Measurements from ENCODE around the gene CYP27C1. TPM values are rescaled to one million over a fixed set of nuclear protein-coding genes. Genes with fewer than 3 reads are reported as not detected.

CYP27C1 gene
- total and polyA plus RNA-seq, 2 of the 13 experiments (the other 11 are each of a cell fraction or from before 2014, with no cell fraction given): not detected

- H3K4me3 ChIP-seq (replicated peaks in 1 of 3; ENCODE audit: insufficient read depth in 1 of 3, low read depth in 2 of 3, low read length in 3 of 3): no peak overlapping the region
- DNase-seq (ENCODE audit: low spot score): no peak
- CTCF ChIA-PET (ENCODE audit: low intra/inter-chr PET ratio, low total read pairs): no interaction called here
- H3K27ac ChIP-seq (ENCODE audit: extremely low read length, insufficient read depth, low read length): no peak overlapping the region
- no peaks in the 10 kb centered on the region for H3K79me2 ChIP-seq (ENCODE audit: insufficient read depth, low read length)
- H3K4me2 ChIP-seq (ENCODE audit: low read depth, low read length): no peak overlapping the region
- no TSS peak for BruUV-seq (replicated peaks)
- no peak for FAIRE-seq
- intact Hi-C loops (cut with micrococcal nuclease; ENCODE audit: unreplicated experiment): no loop called here
- POLR2A ChIA-PET: no interaction called here
- H3K9me3 ChIP-seq (ENCODE audit: low read length): no peaks in the 10 kb centered on the region
- H3K36me3 ChIP-seq (replicated peaks in 1 of 2; ENCODE audit: control insufficient read depth in 1 of 2, insufficient read depth in 2 of 2, low read length in 2 of 2): no peaks in the 10 kb centered on the region
- H2AFZ ChIP-seq (ENCODE audit: low read length): no peak overlapping the region
- H3K27me3 ChIP-seq (ENCODE audit: control insufficient read depth in 1 of 2, insufficient read depth in 2 of 2, low read length in 2 of 2): peaks cover 2 to 20% of the 10 kb centered on the region in 2 experiments; a peak in 3 of 5 replicates
- 0 out of 2 replicates have a peak, but pooled peaks have one; percentile 16 for TF ChIP-seq ZNF263 (CRISPR knock-in tag; IDR thresholded peaks at IDR 0.05)
- TF ChIP-seq SIN3A (IDR thresholded peaks at IDR 0.05; ENCODE audit: borderline replicate concordance, low read depth, low read length): no peak
- no peak for TF ChIP-seq ZNF558 (CRISPR knock-in tag; IDR thresholded peaks at IDR 0.05; ENCODE audit: borderline replicate concordance)
- TF ChIP-seq CTCF (CRISPR knock-in tag; IDR thresholded peaks at IDR 0.05): peak; percentile 25; the same call in 1 of the 2 replicates
- TF ChIP-seq ETV6 (CRISPR knock-in tag; conservative IDR thresholded peaks at IDR 0.05): no peak
- H4K20me1 ChIP-seq (ENCODE audit: insufficient read depth, low read length): no peaks in the 10 kb centered on the region
- no peak overlapping the region for H3K9ac ChIP-seq (ENCODE audit: insufficient read depth, low read depth, low read length)
- in situ Hi-C loops (cut with HindIII; ENCODE audit: extremely low pct_ligation_motif_present, low pct_unique_long_range_greater_than_20kb): no loop called here
- ATAC-seq: no peak
- H3K4me1 ChIP-seq (ENCODE audit: insufficient read depth, low read length): peaks cover 11% of the 10 kb centered on the region
- WGBS (ENCODE audit: low lambda C conversion rate): 41% methylated on average over 5 of the region's 5 CpGs
Observed at GRCh38 chr2:127201452-127201851, 18.6 kb downstream of the CYP27C1 start.

- FAIRE-seq (no peak), DNase-seq (ENCODE audit: low spot score) (no peak), ATAC-seq (no peak)
- no peak overlapping the region for H3K4me2 ChIP-seq (ENCODE audit: low read depth, low read length)
- H3K79me2 ChIP-seq (ENCODE audit: insufficient read depth, low read length): no peaks in the 10 kb centered on the region
- WGBS (ENCODE audit: low lambda C conversion rate): 28% methylated on average over 7 of the region's 7 CpGs
- H3K36me3 ChIP-seq (replicated peaks in 1 of 2; ENCODE audit: control insufficient read depth in 1 of 2, insufficient read depth in 2 of 2, low read length in 2 of 2): no peaks in the 10 kb centered on the region
- peaks cover 2 to 20% of the 10 kb centered on the region in 2 experiments; a peak in 3 of 5 replicates for H3K27me3 ChIP-seq (ENCODE audit: control insufficient read depth in 1 of 2, insufficient read depth in 2 of 2, low read length in 2 of 2)
- no peak overlapping the region for H3K9ac ChIP-seq (ENCODE audit: insufficient read depth, low read depth, low read length)
- BruUV-seq (replicated peaks): no TSS peak
- TF ChIP-seq PHF21A (CRISPR knock-in tag; IDR thresholded peaks at IDR 0.05) (no peak), RAD51 (IDR thresholded peaks at IDR 0.05; ENCODE audit: borderline replicate concordance) (peak; percentile 41; the same call in 1 of the 2 replicates)
- no peaks in the 10 kb centered on the region for H3K9me3 ChIP-seq (ENCODE audit: low read length)
- intact Hi-C loops (cut with micrococcal nuclease; ENCODE audit: unreplicated experiment): no loop called here
- in situ Hi-C loops (cut with HindIII; ENCODE audit: extremely low pct_ligation_motif_present, low pct_unique_long_range_greater_than_20kb): no loop called here
- no peak overlapping the region for H2AFZ ChIP-seq (ENCODE audit: low read length)
- no peak overlapping the region for H3K4me3 ChIP-seq (replicated peaks in 1 of 3; ENCODE audit: insufficient read depth in 1 of 3, low read depth in 2 of 3, low read length in 3 of 3)
- H3K4me1 ChIP-seq (ENCODE audit: insufficient read depth, low read length): peaks cover 11% of the 10 kb centered on the region
- ChIA-PET POLR2A (no interaction called here), CTCF (ENCODE audit: low intra/inter-chr PET ratio, low total read pairs) (no interaction called here)
- H4K20me1 ChIP-seq (ENCODE audit: insufficient read depth, low read length): no peaks in the 10 kb centered on the region
- no peak overlapping the region for H3K27ac ChIP-seq (ENCODE audit: extremely low read length, insufficient read depth, low read length)
Observed at GRCh38 chr2:127200962-127201361, 19.1 kb downstream of the CYP27C1 start.

Measured in HepG2 (cell line).